H1 (cell line): ENCODE measurements around the gene NRXN3. TPM values are rescaled to one million over a fixed set of nuclear protein-coding genes. Genes with fewer than 3 reads are reported as not detected.

Experiments used
- CBX8 ChIP-seq: fragments of 300-800, 300-1000 bp; sonication (generic); IDR thresholded peaks from 2 replicates; pipeline ENCODE4 v1.7.1; 2016; ENCODE audit warnings: low read depth, low read length, borderline replicate concordance
- EGR1 ChIP-seq: IDR thresholded peaks from 2 replicates; pipeline ENCODE4 v1.6.1; 2011; ENCODE audit warnings: low read depth, low read length, borderline replicate concordance
- EP300 ChIP-seq, 2 experiments: IDR thresholded peaks; 1 replicate in 1 of 2; 2 replicates in 1 of 2; pipeline ENCODE4 v1.6.1; 2011 to 2012; ENCODE audit warnings: low read depth in 2 of 2, low read length in 2 of 2, mild to moderate bottlenecking in 2 of 2, borderline replicate concordance in 1 of 2, inconsistent platforms in 1 of 2, moderate library complexity in 1 of 2
- EZH2 ChIP-seq: fragments of 200-600 bp; sonication (generic); IDR thresholded peaks from 2 replicates; pipeline ENCODE4 v1.7.1; 2012; ENCODE audit warnings: low read depth, mild to moderate bottlenecking, moderate library complexity, low read length, inconsistent platforms; ENCODE audit not compliant: severe bottlenecking
- HDAC2 ChIP-seq, 2 experiments: fragments of 300-600 bp in 1 of 2; sonication (generic) in 1 of 2; IDR thresholded peaks; 2 replicates each; pipeline ENCODE4 v1.6.1; 2011 to 2012; ENCODE audit warnings: low read depth in 2 of 2, low read length in 2 of 2, mild to moderate bottlenecking in 2 of 2, moderate library complexity in 2 of 2, borderline replicate concordance in 1 of 2, inconsistent platforms in 1 of 2
- JUN ChIP-seq: IDR thresholded peaks from 2 replicates; pipeline ENCODE4 v1.6.1; 2011; ENCODE audit warnings: low read depth, mild to moderate bottlenecking, improper control_type of control experiment, low read length
- JUND ChIP-seq: IDR thresholded peaks from 2 replicates; pipeline ENCODE4 v1.6.1; 2011; ENCODE audit warnings: mild to moderate bottlenecking, improper control_type of control experiment, low read length
- SP2 ChIP-seq: IDR thresholded peaks from 2 replicates; pipeline ENCODE4 v1.6.1; 2012; ENCODE audit warnings: mild to moderate bottlenecking, low read length, inconsistent platforms
- TAF1 ChIP-seq: IDR thresholded peaks from 2 replicates; pipeline ENCODE4 v1.6.1; 2011; ENCODE audit warnings: mild to moderate bottlenecking, low read depth, low read length
- polyA plus RNA-seq, 7 experiments: library from polyadenylated mRNA; depleted of rRNA in 3 of 7; stranded (reverse) in 5 of 7; unstranded in 2 of 7; fragments of >200 nt in 5 of 7; fragments of 200-250 nt in 2 of 7; gene quantifications; 1 replicate in 5 of 7; 2 replicates in 1 of 7; 4 replicates in 1 of 7; pipeline versions ENCODE4 v1.2.1 to v1.2.3, GENCODE V29; 2011 to 2013; ENCODE audit warnings: missing spikeins in 2 of 7, mixed read lengths in 2 of 7
- total RNA-seq: library from RNA; stranded (reverse); fragmentation: NEBNext Ultra II Directional; extraction: Animal tissue kit (Norgen Biotek cat#: 25700); gene quantifications from 2 replicates; pipeline ENCODE4 v1.2.1, GENCODE V29; 2021

The NRXN3 gene
- total and polyA plus RNA-seq, 2 of the 8 experiments (the other 6 are each of a cell fraction or from before 2014, with no cell fraction given) = 2.6 to 4.1 TPM

- no peak for TF ChIP-seq HDAC2 (IDR thresholded peaks at IDR 0.05; ENCODE audit: borderline replicate concordance in 1 of 2, low read depth in 2 of 2, low read length in 2 of 2)
- no peak for TF ChIP-seq SP2
- TF ChIP-seq EZH2 = no peak
- TF ChIP-seq EP300 (IDR thresholded peaks at IDR 0.05; ENCODE audit: borderline replicate concordance in 1 of 2, low read depth in 2 of 2, low read length in 2 of 2) = no peak
- TF ChIP-seq JUND = no peak
- no peak for TF ChIP-seq JUN
- no peak for TF ChIP-seq CBX8
- TF ChIP-seq EGR1 = no peak
- no peak for TF ChIP-seq TAF1
Measured at GRCh38 chr14:78840898-78841297, 670.7 kb downstream of the NRXN3 start (continued).
